ENCODE measurements around the gene SLFN12L. TPM values are rescaled to one million over a fixed set of nuclear protein-coding genes. Genes with fewer than 3 reads are reported as not detected.
"Not testable (repeated sequence)": the region's sequence is repeated elsewhere in the genome, so short reads cannot be mapped to it uniquely, and the experiment has no call there.

SLFN12L gene
- total RNA-seq, 1 donor from 2014 or later = 2.4 TPM

- ATAC-seq (ENCODE audit: low read depth) = no peak
- H3K27me3 Mint-ChIP-seq = no peaks in the 10 kb centered on the region
- H3K4me3 Mint-ChIP-seq = no peak overlapping the region
- ChIA-PET CTCF (interaction anchor here (0.6 to 6.5 kb wide), 8 partner anchors 37 to 416 kb away, joined by 3 to 125 read pairs (median 4); partner anchors contain the start of gene SLFN11), POLR2A (no interaction called here)
- intact Hi-C loops (cut with micrococcal nuclease) = loop anchor here (5.0 to 10.0 kb wide), 2 partner anchors 102 to 390 kb away; partner anchors contain the start of genes NLE1, SLFN12 and UNC45B
- no peaks in the 10 kb centered on the region for H3K9me3 Mint-ChIP-seq
- peaks cover 15% of the 10 kb centered on the region for H3K4me1 Mint-ChIP-seq
- no peak overlapping the region for H3K27ac Mint-ChIP-seq
- no peaks in the 10 kb centered on the region for H3K36me3 Mint-ChIP-seq (ENCODE audit: low read depth)
- DNase-seq = no peak
- TF ChIP-seq CTCF (IDR thresholded peaks at IDR 0.05) = no peak
Observed at GRCh38 chr17:35534576-35535093, 2.8 kb downstream of the SLFN12L start.

- ChIA-PET CTCF (interaction anchor here (0.9 to 6.5 kb wide), 2 partner anchors 44 to 218 kb away, joined by 3 to 125 read pairs; no protein-coding TSS in a partner anchor), POLR2A (interaction anchor here (1.4 kb wide), 1 partner anchor 218 kb away, joined by 4 read pairs; no protein-coding TSS in a partner anchor)
- no peak for TF ChIP-seq CTCF (IDR thresholded peaks at IDR 0.05)
- Mint-ChIP-seq H3K27me3 (peaks cover 4% of the 10 kb centered on the region), H3K36me3 (ENCODE audit: low read depth) (no peaks in the 10 kb centered on the region), H3K9me3 (no peaks in the 10 kb centered on the region), H3K4me3 (no peak overlapping the region), H3K4me1 (peaks cover 3% of the 10 kb centered on the region), H3K27ac (no peak overlapping the region)
- intact Hi-C loops (cut with micrococcal nuclease) = loop anchor here (10.0 kb wide), 1 partner anchor 386 kb away; the partner anchor contains the start of genes NLE1 and UNC45B
- ATAC-seq (ENCODE audit: low read depth) (no peak), DNase-seq (no peak)
Observed at GRCh38 chr17:35531160-35531559, 6.3 kb downstream of the SLFN12L start.

GRCh38 chr17:35529866-35530265 lies 7.6 kb downstream of the SLFN12L start:
- DNase-seq = no peak
- no peak for ATAC-seq (ENCODE audit: low read depth)
- Mint-ChIP-seq H3K9me3 (no peaks in the 10 kb centered on the region), H3K27me3 (peaks cover 5% of the 10 kb centered on the region), H3K36me3 (ENCODE audit: low read depth) (no peaks in the 10 kb centered on the region), H3K4me3 (no peak overlapping the region), H3K27ac (no peak overlapping the region), H3K4me1 (peaks cover 3% of the 10 kb centered on the region)
- ChIA-PET CTCF (interaction anchor here (1.0 kb wide), 1 partner anchor 217 kb away, joined by 3 read pairs; no protein-coding TSS in a partner anchor), POLR2A (interaction anchor here (0.6 kb wide), 1 partner anchor 193 kb away, joined by 5 read pairs; no protein-coding TSS in a partner anchor)
- intact Hi-C loops (cut with micrococcal nuclease) = loop anchor here (10.0 kb wide), 1 partner anchor 385 kb away; the partner anchor contains the start of genes NLE1 and UNC45B
- no peak for TF ChIP-seq CTCF (IDR thresholded peaks at IDR 0.05)

GRCh38 chr17:35529326-35529725 lies 8.2 kb downstream of the SLFN12L start:
- H3K27ac Mint-ChIP-seq = not testable (repeated sequence)

GRCh38 chr17:35523296-35523695 lies 14.2 kb downstream of the SLFN12L start:
- no peaks in the 10 kb centered on the region for H3K9me3 Mint-ChIP-seq
- ChIA-PET POLR2A (no interaction called here), CTCF (interaction anchor here (1.0 to 1.3 kb wide), 3 partner anchors 9 to 16 kb away, joined by 3 to 4 read pairs (median 4); no protein-coding TSS in a partner anchor)
- H3K4me1 Mint-ChIP-seq = peaks cover 5% of the 10 kb centered on the region
- ATAC-seq (ENCODE audit: low read depth) (no peak), DNase-seq (no peak)
- no peaks in the 10 kb centered on the region for H3K36me3 Mint-ChIP-seq (ENCODE audit: low read depth)
- H3K27me3 Mint-ChIP-seq = peaks cover 22% of the 10 kb centered on the region
- no peak for TF ChIP-seq CTCF (IDR thresholded peaks at IDR 0.05)
- H3K4me3 Mint-ChIP-seq = no peak overlapping the region
- intact Hi-C loops (cut with micrococcal nuclease) = no loop called here
- H3K27ac Mint-ChIP-seq = no peak overlapping the region

More at GRCh38 chr17:35529326-35529725, 8.2 kb downstream of the SLFN12L start:
- intact Hi-C loops (cut with micrococcal nuclease); H3K27me3 Mint-ChIP-seq; H3K36me3 Mint-ChIP-seq (ENCODE audit: low read depth); DNase-seq; H3K4me3 Mint-ChIP-seq; POLR2A ChIA-PET; H3K9me3 Mint-ChIP-seq; ATAC-seq (ENCODE audit: low read depth); H3K4me1 Mint-ChIP-seq: not testable (repeated sequence)
- CTCF ChIA-PET = interaction anchor here (1.0 kb wide), 1 partner anchor 218 kb away, joined by 3 read pairs; no protein-coding TSS in a partner anchor

- H3K4me1 Mint-ChIP-seq; DNase-seq; intact Hi-C loops (cut with micrococcal nuclease); POLR2A ChIA-PET; ATAC-seq (ENCODE audit: low read depth); H3K4me3 Mint-ChIP-seq; H3K27ac Mint-ChIP-seq; H3K9me3 Mint-ChIP-seq; H3K36me3 Mint-ChIP-seq (ENCODE audit: low read depth): not testable (repeated sequence)
- CTCF ChIA-PET = interaction anchor here (1.2 kb wide), 1 partner anchor 209 kb away, joined by 4 read pairs; no protein-coding TSS in a partner anchor
- H3K27me3 Mint-ChIP-seq = peaks cover 34% of the 10 kb centered on the region
Observed at GRCh38 chr17:35521654-35522256, 15.7 kb downstream of the SLFN12L start.
